Left lung (tissue), 10 donors: ENCODE measurements around the gene ACTR3. TPM values are rescaled to one million over a fixed set of nuclear protein-coding genes. Genes with fewer than 3 reads are reported as not detected.
A peak's percentile ranks its signal among the peaks of the same experiment; 100 is the strongest.

ENCODE experiments used
- ATAC-seq: fragments of 200-7000 bp; cut with Tn5 transposase; one replicate; pipeline ENCODE4 v1.9.1; 2020; ENCODE audit warnings: moderate library complexity
- DNase-seq, 4 donors: peaks; one replicate each; pipeline ENCODE4 v3.0.0-alpha.2; 2013 to 2020
- H3K27ac ChIP-seq, 2 donors: fragments of 200-600 bp; sonication (generic) in 1 of 2; one replicate each; pipeline versions ENCODE4 v1.5.0 to v1.8.0; 2020 to 2021
- H3K27me3 ChIP-seq, 2 donors: fragments of 200-600 bp; sonication (generic) in 1 of 2; one replicate each; pipeline versions ENCODE4 v1.5.0 to v1.8.0; 2020 to 2021
- H3K36me3 ChIP-seq, 2 donors: fragments of 200-600 bp; sonication (generic) in 1 of 2; one replicate each; pipeline versions ENCODE4 v1.5.0 to v1.8.0; 2020 to 2021
- H3K4me1 ChIP-seq, 2 donors: fragments of 200-600 bp; one replicate each; pipeline ENCODE4 v1.8.0; 2021
- H3K4me3 ChIP-seq, 2 donors: fragments of 200-600 bp; sonication (generic) in 1 of 2; one replicate each; pipeline versions ENCODE4 v1.5.0 to v1.8.0; 2020 to 2021; ENCODE audit warnings: mild to moderate bottlenecking in 1 of 2
- H3K9me3 ChIP-seq, 2 donors: fragments of 200-600 bp; sonication (generic) in 1 of 2; one replicate each; pipeline versions ENCODE4 v1.5.0 to v1.8.0; 2020 to 2021
- CTCF ChIP-seq, 2 donors: fragments of 200-600 bp; sonication (generic) in 1 of 2; IDR thresholded peaks; one replicate each; pipeline versions ENCODE4 v1.5.0 to v1.8.0; 2021; ENCODE audit warnings: antibody characterized with exemption in 2 of 2
- intact Hi-C, 2 donors: fragments of 100-400 bp; cut with DNase I; formaldehyde crosslinking; loops; one replicate each; pipeline versions ENCODE4 v1.11.2 to v1.14.2; 2022
- polyA plus RNA-seq, 6 donors: library from polyadenylated mRNA; unstranded; fragments of 120-200 nt; gene quantifications; one replicate each; pipeline ENCODE4 v1.2.1, GENCODE V29; 2013; ENCODE audit not compliant: insufficient read length in 6 of 6
- total RNA-seq, 2 donors: library from RNA; stranded (reverse); fragmentation: NEBNext Ultra II Directional; extraction: Animal tissue kit (Norgen Biotek cat#: 25700); gene quantifications; one replicate each; pipeline ENCODE4 v1.2.1, GENCODE V29; 2021
- donor health status: DM: no; HTN: yes; CAD: no.
- donor health status: DM: no; HTN: no; CAD: no.

ACTR3 gene
- total and polyA plus RNA-seq, 8 donors = 151 to 324 (median 161) TPM

- TF ChIP-seq CTCF (IDR thresholded peaks at IDR 0.05) = no peak
- Histone ChIP-seq H3K27ac (no peak overlapping the region), H3K36me3 (no peaks in the 10 kb centered on the region), H3K4me1 (peaks cover 6 to 16% of the 10 kb centered on the region in 2 donors), H3K4me3 (no peak overlapping the region), H3K9me3 (no peaks in the 10 kb centered on the region), H3K27me3 (no peaks in the 10 kb centered on the region)
- DNase-seq = no peak
- ATAC-seq = no peak
- intact Hi-C loops = loop anchor here in 1 of 2 donors (10.0 kb wide), 1 partner anchor 109 kb away; no protein-coding TSS in a partner anchor
Measured at GRCh38 chr2:113873867-113874266, 16.0 kb upstream of the ACTR3 start.

- TF ChIP-seq CTCF (IDR thresholded peaks at IDR 0.05) = no peak
- intact Hi-C loops = loop anchor here in 1 of 2 donors (10.0 kb wide), 1 partner anchor 110 kb away; no protein-coding TSS in a partner anchor
- H3K4me3 ChIP-seq = no peak overlapping the region
- peaks cover 6 to 16% of the 10 kb centered on the region in 2 donors for H3K4me1 ChIP-seq
- ATAC-seq = no peak
- H3K27ac ChIP-seq = no peak overlapping the region
- H3K9me3 ChIP-seq = no peaks in the 10 kb centered on the region
- DNase-seq = no peak
- no peaks in the 10 kb centered on the region for H3K36me3 ChIP-seq
- no peaks in the 10 kb centered on the region for H3K27me3 ChIP-seq
Measured at GRCh38 chr2:113875135-113875534, 14.8 kb upstream of the ACTR3 start.

- peak; percentile 64 for ATAC-seq
Measured at GRCh38 chr2:113876503-113877387, 13.1 kb upstream of the ACTR3 start.

GRCh38 chr2:113877711-113878598 is 11.9 kb upstream of the ACTR3 start:
- ATAC-seq = peak; percentile 85

More at GRCh38 chr2:113876503-113877387, 13.1 kb upstream of the ACTR3 start:
- peak in 1 of 4 donors; percentile 30 for DNase-seq
- no peaks in the 10 kb centered on the region for H3K36me3 ChIP-seq
- H3K4me1 ChIP-seq = peaks cover 6 to 16% of the 10 kb centered on the region in 2 donors
- no peak for TF ChIP-seq CTCF (IDR thresholded peaks at IDR 0.05)
- no peaks in the 10 kb centered on the region for H3K9me3 ChIP-seq
- H3K27me3 ChIP-seq = no peaks in the 10 kb centered on the region
- H3K27ac ChIP-seq = no peak overlapping the region
- H3K4me3 ChIP-seq = no peak overlapping the region
- intact Hi-C loops = loop anchor here in 1 of 2 donors (10.0 kb wide), 1 partner anchor 112 kb away; no protein-coding TSS in a partner anchor

More at GRCh38 chr2:113877711-113878598, 11.9 kb upstream of the ACTR3 start:
- Histone ChIP-seq H3K4me1 (peaks cover 6 to 16% of the 10 kb centered on the region in 2 donors), H3K27me3 (no peaks in the 10 kb centered on the region), H3K9me3 (no peaks in the 10 kb centered on the region), H3K4me3 (no peak overlapping the region), H3K27ac (peak overlapping the region; percentile 34 to 42), H3K36me3 (no peaks in the 10 kb centered on the region)
- intact Hi-C loops = loop anchor here in 1 of 2 donors (10.0 kb wide), 1 partner anchor 113 kb away; no protein-coding TSS in a partner anchor
- no peak for DNase-seq
- TF ChIP-seq CTCF (IDR thresholded peaks at IDR 0.05) = no peak
